Measurements from ENCODE around the gene TACC3. TPM values are rescaled to one million over a fixed set of nuclear protein-coding genes. Genes with fewer than 3 reads are reported as not detected.

TACC3 gene
- total RNA-seq, 1 donor from 2014 or later = 42.2 TPM

DNA sequence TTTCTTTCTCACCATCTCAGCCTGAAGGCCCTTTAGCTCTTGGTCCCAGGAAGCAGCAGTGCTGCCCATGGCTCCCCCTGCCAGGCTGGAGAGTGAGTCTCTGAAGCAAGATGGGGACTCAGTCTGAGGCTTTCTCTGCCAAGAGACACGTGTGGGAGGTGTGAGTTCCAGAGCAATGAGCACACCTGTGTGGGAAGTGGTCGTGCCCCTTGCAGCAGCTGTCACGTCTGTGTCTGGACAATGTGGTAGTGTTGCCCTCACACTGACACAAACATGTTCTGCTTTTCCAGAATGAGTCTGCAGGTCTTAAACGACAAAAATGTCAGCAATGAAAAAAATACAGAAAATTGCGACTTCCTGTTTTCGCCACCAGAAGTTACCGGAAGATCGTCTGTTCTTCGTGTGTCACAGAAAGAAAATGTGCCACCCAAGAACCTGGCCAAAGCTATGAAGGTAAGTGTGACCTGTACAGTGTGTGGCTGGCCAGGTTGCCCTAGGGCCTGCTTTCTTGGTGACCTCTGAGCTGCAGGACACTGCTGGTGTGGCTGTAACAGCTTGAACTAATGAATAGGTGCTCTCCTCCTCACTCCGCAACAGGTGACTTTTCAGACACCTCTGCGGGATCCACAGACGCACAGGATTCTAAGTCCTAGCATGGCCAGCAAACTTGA, 1.9 kb downstream of the TACC3 start:
- TF ChIP-seq, protein P1, sequence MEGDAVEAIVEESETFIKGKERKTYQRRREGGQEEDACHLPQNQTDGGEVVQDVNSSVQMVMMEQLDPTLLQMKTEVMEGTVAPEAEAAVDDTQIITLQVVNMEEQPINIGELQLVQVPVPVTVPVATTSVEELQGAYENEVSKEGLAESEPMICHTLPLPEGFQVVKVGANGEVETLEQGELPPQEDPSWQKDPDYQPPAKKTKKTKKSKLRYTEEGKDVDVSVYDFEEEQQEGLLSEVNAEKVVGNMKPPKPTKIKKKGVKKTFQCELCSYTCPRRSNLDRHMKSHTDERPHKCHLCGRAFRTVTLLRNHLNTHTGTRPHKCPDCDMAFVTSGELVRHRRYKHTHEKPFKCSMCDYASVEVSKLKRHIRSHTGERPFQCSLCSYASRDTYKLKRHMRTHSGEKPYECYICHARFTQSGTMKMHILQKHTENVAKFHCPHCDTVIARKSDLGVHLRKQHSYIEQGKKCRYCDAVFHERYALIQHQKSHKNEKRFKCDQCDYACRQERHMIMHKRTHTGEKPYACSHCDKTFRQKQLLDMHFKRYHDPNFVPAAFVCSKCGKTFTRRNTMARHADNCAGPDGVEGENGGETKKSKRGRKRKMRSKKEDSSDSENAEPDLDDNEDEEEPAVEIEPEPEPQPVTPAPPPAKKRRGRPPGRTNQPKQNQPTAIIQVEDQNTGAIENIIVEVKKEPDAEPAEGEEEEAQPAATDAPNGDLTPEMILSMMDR (IDR thresholded peaks at IDR 0.05; ENCODE audit: unreplicated experiment) = no peak
- Mint-ChIP-seq H3K36me3 (ENCODE audit: low read depth, unreplicated experiment) (peaks cover 4% of the 10 kb centered on the region), H3K27ac (ENCODE audit: unreplicated experiment) (no peak overlapping the region), H3K9me3 (ENCODE audit: unreplicated experiment) (no peaks in the 10 kb centered on the region), H3K4me3 (ENCODE audit: unreplicated experiment) (no peak overlapping the region), H3K4me1 (ENCODE audit: unreplicated experiment) (peaks cover 35% of the 10 kb centered on the region), H3K27me3 (ENCODE audit: unreplicated experiment) (peaks cover 16% of the 10 kb centered on the region)
- DNase-seq (ENCODE audit: low spot score) = no peak

- Mint-ChIP-seq H3K9me3 (ENCODE audit: unreplicated experiment) (no peaks in the 10 kb centered on the region), H3K36me3 (ENCODE audit: low read depth, unreplicated experiment) (peaks cover 4% of the 10 kb centered on the region), H3K27ac (ENCODE audit: unreplicated experiment) (no peak overlapping the region), H3K4me1 (ENCODE audit: unreplicated experiment) (peaks cover 38% of the 10 kb centered on the region), H3K4me3 (ENCODE audit: unreplicated experiment) (no peak overlapping the region), H3K27me3 (ENCODE audit: unreplicated experiment) (peaks cover 12% of the 10 kb centered on the region)
- no peak for DNase-seq (ENCODE audit: low spot score)
- TF ChIP-seq, protein P1 (IDR thresholded peaks at IDR 0.05; ENCODE audit: unreplicated experiment) = no peak
These were observed 4.2 kb downstream of the TACC3 start for GRCh38 chr4:1725521-1725920.

- Mint-ChIP-seq H3K4me3 (ENCODE audit: unreplicated experiment) (peak overlapping the region; percentile 52), H3K36me3 (ENCODE audit: low read depth, unreplicated experiment) (peaks cover 4% of the 10 kb centered on the region), H3K9me3 (ENCODE audit: unreplicated experiment) (no peaks in the 10 kb centered on the region), H3K27ac (ENCODE audit: unreplicated experiment) (peak overlapping the region; percentile 93), H3K4me1 (ENCODE audit: unreplicated experiment) (peaks cover 38% of the 10 kb centered on the region), H3K27me3 (ENCODE audit: unreplicated experiment) (peaks cover 12% of the 10 kb centered on the region)
- DNase-seq (ENCODE audit: low spot score) = peak; percentile 96
- TF ChIP-seq, protein P1 (IDR thresholded peaks at IDR 0.05; ENCODE audit: unreplicated experiment) = peak; percentile 99
These were observed 5.0 kb downstream of the TACC3 start for GRCh38 chr4:1726146-1726934.

GRCh38 chr4:1727117-1728031, 6.1 kb downstream of the TACC3 start:
- peak overlapping the region; percentile 93 for H3K27ac Mint-ChIP-seq (ENCODE audit: unreplicated experiment)
- peaks cover 4% of the 10 kb centered on the region for H3K36me3 Mint-ChIP-seq (ENCODE audit: low read depth, unreplicated experiment)
- peak overlapping the region; percentile 71 for H3K4me3 Mint-ChIP-seq (ENCODE audit: unreplicated experiment)
- TF ChIP-seq, protein P1 (IDR thresholded peaks at IDR 0.05; ENCODE audit: unreplicated experiment) = no peak
- peaks cover 32% of the 10 kb centered on the region for H3K4me1 Mint-ChIP-seq (ENCODE audit: unreplicated experiment)
- H3K9me3 Mint-ChIP-seq (ENCODE audit: unreplicated experiment) = no peaks in the 10 kb centered on the region
- DNase-seq (ENCODE audit: low spot score) = no peak
- H3K27me3 Mint-ChIP-seq (ENCODE audit: unreplicated experiment) = peaks cover 8% of the 10 kb centered on the region
